ENCODE data around the gene AQP11. TPM values are rescaled to one million over a fixed set of nuclear protein-coding genes. Genes with fewer than 3 reads are reported as not detected.
"Not testable (repeated sequence)": the region's sequence is repeated elsewhere in the genome, so short reads cannot be mapped to it uniquely, and the experiment has no call there.

AQP11 gene, protein sequence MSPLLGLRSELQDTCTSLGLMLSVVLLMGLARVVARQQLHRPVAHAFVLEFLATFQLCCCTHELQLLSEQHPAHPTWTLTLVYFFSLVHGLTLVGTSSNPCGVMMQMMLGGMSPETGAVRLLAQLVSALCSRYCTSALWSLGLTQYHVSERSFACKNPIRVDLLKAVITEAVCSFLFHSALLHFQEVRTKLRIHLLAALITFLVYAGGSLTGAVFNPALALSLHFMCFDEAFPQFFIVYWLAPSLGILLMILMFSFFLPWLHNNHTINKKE
- 0.39 and 1.4 TPM in 2 replicates for total RNA-seq (2014; rRNA removed; shearing (Covaris generic))

- peak; percentile 65 for DNase-seq (ENCODE audit: low spot score)
Measured at GRCh38 chr11:77589521-77590193, at the start of gene AQP11. Gene AQP11, plus strand, starts transcription at chr11:77589953. Its CDS starts 40 bp downstream, at chr11:77589993.

DNA sequence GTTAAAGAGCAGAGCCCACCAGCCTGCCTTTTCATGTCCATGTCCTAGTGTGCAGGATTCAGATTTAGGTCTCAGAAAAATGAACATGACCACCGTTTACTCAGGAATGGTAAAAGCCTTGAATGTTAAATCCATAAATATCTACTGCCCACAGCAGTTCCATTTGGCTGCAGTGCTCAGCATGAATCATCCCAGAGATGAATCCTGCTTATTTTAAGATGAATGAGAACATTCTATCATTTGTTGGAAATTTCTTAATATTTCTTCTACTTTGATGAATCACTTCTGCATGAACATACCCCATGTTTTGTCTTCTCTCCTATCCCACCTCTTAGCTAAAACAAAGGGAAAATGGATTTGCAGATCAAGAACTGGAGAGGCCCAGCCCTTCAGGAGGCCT lies 47.5 kb upstream of the AQP11 start:
- no peak for DNase-seq (ENCODE audit: low spot score)

- DNase-seq (ENCODE audit: low spot score), result no peak
Measured at GRCh38 chr11:77547047-77547836, 42.5 kb upstream of the AQP11 start.

GRCh38 chr11:77547863-77548551 lies 41.7 kb upstream of the AQP11 start:
- DNase-seq (ENCODE audit: low spot score), result peak; percentile 69

- DNase-seq (ENCODE audit: low spot score), result no peak
Measured at GRCh38 chr11:77548552-77549445, 41.0 kb upstream of the AQP11 start.

GRCh38 chr11:77551426-77551825 lies 38.3 kb upstream of the AQP11 start:
- DNase-seq (ENCODE audit: low spot score), result not testable (repeated sequence)

DNA sequence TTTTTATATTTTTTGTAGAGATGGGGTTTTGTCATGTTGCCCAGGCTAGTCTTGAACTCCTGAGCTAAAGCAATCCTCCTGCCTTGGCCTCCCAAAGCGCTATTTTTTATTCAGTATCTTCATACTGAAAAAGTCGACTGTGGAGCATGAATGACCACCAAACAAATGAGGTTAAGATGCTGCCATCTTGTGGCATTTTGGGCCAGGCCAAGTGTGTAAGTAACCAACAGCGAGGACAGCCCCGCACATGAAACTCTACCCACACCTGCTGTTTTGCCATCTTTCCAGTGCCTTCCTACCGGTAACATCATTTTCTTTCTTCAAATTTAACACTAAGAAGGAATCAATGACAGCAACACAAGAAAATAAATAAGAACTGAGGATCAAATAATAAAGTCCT lies 32.2 kb upstream of the AQP11 start:
- no peak for DNase-seq (ENCODE audit: low spot score)

DNA sequence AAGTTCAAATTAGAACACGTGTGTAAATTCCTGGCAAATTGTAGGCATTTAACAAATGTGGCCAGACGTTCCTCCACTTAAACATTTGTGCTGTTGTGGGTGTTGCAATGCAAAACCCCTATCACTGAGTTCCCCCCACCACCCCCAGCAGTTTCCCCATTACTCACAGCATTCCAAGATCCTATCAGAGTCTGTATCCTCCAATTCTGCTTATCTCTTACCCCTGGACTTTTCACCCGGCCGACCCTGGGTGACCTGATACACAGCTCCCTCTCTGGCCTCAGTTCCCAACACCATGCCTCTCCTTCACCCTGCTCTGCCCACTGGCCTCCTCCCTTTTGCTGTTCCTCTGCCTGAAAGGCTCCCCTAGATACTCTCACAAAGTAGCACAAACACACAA lies 31.4 kb upstream of the AQP11 start:
- no peak for DNase-seq (ENCODE audit: low spot score)

- DNase-seq (ENCODE audit: low spot score), result peak; percentile 29
Measured at GRCh38 chr11:77559686-77560401, 29.9 kb upstream of the AQP11 start.

DNA sequence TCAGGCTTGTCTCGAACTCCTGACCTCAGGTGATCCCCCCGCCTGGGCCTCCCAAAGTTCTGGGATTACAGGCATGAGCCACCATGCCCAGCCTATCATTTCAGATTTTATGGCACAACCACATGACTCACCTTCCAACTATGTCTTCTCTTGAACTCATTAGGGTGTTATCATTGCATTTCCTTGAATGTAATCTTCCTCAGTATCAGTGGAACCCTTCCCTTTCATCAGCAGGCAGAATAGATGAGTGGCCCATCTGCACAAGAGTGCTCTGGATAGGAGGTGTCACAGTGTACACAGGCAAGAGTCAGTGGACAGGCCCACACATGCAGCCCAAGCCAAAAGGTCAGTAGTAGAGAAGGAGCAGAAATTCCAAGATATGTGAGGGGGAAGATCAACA lies 29.1 kb upstream of the AQP11 start:
- no peak for DNase-seq (ENCODE audit: low spot score)

GRCh38 chr11:77561257-77561656 lies 28.5 kb upstream of the AQP11 start:
- DNase-seq (ENCODE audit: low spot score), result no peak

GRCh38 chr11:77568306-77568705 lies 21.4 kb upstream of the AQP11 start:
- DNase-seq (ENCODE audit: low spot score), result no peak

GRCh38 chr11:77568916-77569675 lies 20.7 kb upstream of the AQP11 start:
- DNase-seq (ENCODE audit: low spot score), result no peak

- no peak for DNase-seq (ENCODE audit: low spot score)
Measured at GRCh38 chr11:77569676-77570070, 20.1 kb upstream of the AQP11 start.

DNA sequence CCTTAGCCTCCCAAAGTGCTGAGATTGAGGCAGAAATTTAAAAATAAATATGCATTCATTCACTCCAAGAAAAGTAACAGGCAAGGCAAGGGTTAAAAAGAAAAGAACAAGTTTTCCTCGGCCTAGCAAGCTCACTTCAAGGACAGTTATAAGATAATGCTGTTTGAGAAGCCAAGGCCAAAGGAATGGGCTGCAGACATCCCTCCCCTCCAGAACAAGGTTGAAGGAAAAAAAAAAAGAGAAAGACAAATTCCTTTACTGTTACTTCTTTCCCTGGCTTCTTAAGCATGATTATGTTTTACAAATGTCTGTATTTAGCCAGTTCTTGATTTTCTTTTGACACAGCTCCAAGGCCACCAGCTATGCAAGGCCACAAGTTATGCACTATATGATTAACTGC lies 18.9 kb upstream of the AQP11 start:
- not testable (repeated sequence) for DNase-seq (ENCODE audit: low spot score)

GRCh38 chr11:77575428-77575827 lies 14.3 kb upstream of the AQP11 start:
- not testable (repeated sequence) for DNase-seq (ENCODE audit: low spot score)

GRCh38 chr11:77580712-77581337 lies 8.9 kb upstream of the AQP11 start:
- DNase-seq (ENCODE audit: low spot score), result no peak

DNA sequence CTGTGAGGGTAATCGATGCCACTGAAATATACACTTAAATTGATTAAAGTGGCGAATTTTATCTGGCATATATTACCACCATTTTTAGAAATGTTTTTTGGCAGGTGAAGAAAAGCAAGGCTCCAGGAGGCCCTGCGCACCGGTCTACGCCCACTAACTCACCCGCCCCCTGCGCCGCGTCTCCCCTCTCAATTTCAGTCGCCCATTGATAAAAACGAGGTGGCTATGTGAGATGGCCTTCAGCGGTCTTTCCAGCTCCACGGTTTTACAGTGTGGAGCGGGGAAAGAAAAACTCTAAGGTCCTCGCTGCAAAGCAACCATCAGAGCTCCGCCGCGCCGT lies 602 bp upstream of the AQP11 start:
- no peak for DNase-seq (ENCODE audit: low spot score)

DNA sequence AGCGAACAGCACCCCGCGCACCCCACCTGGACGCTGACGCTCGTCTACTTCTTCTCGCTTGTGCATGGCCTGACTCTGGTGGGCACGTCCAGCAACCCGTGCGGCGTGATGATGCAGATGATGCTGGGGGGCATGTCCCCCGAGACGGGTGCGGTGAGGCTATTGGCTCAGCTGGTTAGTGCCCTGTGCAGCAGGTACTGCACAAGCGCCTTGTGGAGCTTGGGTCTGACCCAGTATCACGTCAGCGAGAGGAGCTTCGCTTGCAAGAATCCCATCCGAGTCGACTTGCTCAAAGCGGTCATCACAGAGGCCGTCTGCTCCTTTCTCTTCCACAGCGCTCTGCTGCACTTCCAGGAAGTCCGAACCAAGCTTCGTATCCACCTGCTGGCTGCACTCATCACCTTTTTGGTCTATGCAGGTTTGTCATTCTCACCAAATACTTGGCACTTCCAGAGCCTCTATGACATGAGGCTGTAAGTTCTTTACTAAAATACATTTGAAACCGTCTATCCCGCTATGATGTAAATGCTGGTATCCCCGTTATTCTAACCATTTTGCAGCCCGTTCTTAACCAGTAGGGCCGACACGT lies 535 bp downstream of the AQP11 start:
- DNase-seq (ENCODE audit: low spot score), result no peak

Data from H4 (cell line).